KMS-11 (cell line): ENCODE data around the gene UBXN7.

Experiments
- H2AFZ ChIP-seq: fragments of 200-600 bp; sonication (generic); 2 replicates; pipeline ENCODE4 v1.6.1; 2016; ENCODE audit warnings: antibody characterized with exemption, mixed run types, low read depth
- H3K27ac ChIP-seq: fragments of 200-600 bp; sonication (generic); 2 replicates; pipeline ENCODE4 v1.6.1; 2016; ENCODE audit warnings: mild to moderate bottlenecking, mixed run types
- H3K27me3 ChIP-seq: fragments of 200-600 bp; sonication (generic); 2 replicates; pipeline ENCODE4 v1.6.1; 2017; ENCODE audit warnings: mild to moderate bottlenecking, low read depth, mixed run types, moderate library complexity; ENCODE audit not compliant: insufficient read depth
- H3K36me3 ChIP-seq: fragments of 200-600 bp; sonication (generic); 2 replicates; pipeline ENCODE4 v1.6.1; 2017; ENCODE audit warnings: mild to moderate bottlenecking, mixed run types; ENCODE audit not compliant: insufficient read depth
- H3K4me1 ChIP-seq: fragments of 200-600 bp; sonication (generic); 2 replicates; pipeline ENCODE4 v1.6.1; 2016; ENCODE audit warnings: mild to moderate bottlenecking, low read depth, mixed run types; ENCODE audit not compliant: poor library complexity, severe bottlenecking
- H3K4me2 ChIP-seq: fragments of 200-600 bp; sonication (generic); 2 replicates; pipeline ENCODE4 v1.7.0; 2016; ENCODE audit warnings: mild to moderate bottlenecking, mixed run types
- H3K4me3 ChIP-seq: fragments of 200-600 bp; sonication (generic); IDR thresholded peaks from 2 replicates; pipeline ENCODE4 v1.6.1; 2017; ENCODE audit warnings: low read depth, low read length, mixed read lengths; ENCODE audit not compliant: insufficient read depth
- H3K79me2 ChIP-seq: fragments of 200-600 bp; sonication (generic); 2 replicates; pipeline ENCODE4 v1.6.1; 2016; ENCODE audit warnings: low read depth, mixed run types; ENCODE audit not compliant: insufficient read depth
- H3K9ac ChIP-seq: fragments of 200-600 bp; sonication (generic); 2 replicates; pipeline ENCODE4 v1.6.1; 2016; ENCODE audit warnings: mild to moderate bottlenecking, mixed run types
- H4K20me1 ChIP-seq: fragments of 200-600 bp; sonication (generic); 2 replicates; pipeline ENCODE4 v1.6.1; 2016; ENCODE audit warnings: mild to moderate bottlenecking, mixed run types; ENCODE audit not compliant: insufficient read depth
- CTCF ChIP-seq: fragments of 200-600 bp; sonication (generic); conservative IDR thresholded peaks from 2 replicates; pipeline ENCODE4 v1.6.1; 2017; ENCODE audit warnings: low read depth, mild to moderate bottlenecking, antibody characterized with exemption, low read length, moderate library complexity, mixed read lengths

UBXN7 gene

GRCh38 chr3:196326936-196327335, 105.3 kb downstream of the UBXN7 start:
- no peak overlapping the region for H3K9ac ChIP-seq
- H3K36me3 ChIP-seq = no peaks in the 10 kb centered on the region
- no peaks in the 10 kb centered on the region for H3K4me1 ChIP-seq
- H3K4me3 ChIP-seq = no peak overlapping the region
- H3K4me2 ChIP-seq = no peak overlapping the region
- H2AFZ ChIP-seq = no peak overlapping the region
- TF ChIP-seq CTCF = no peak
- H4K20me1 ChIP-seq = no peaks in the 10 kb centered on the region
- no peaks in the 10 kb centered on the region for H3K27me3 ChIP-seq
- H3K27ac ChIP-seq = no peak overlapping the region
- no peaks in the 10 kb centered on the region for H3K79me2 ChIP-seq

- H3K27ac ChIP-seq = no peak overlapping the region
- no peaks in the 10 kb centered on the region for H3K36me3 ChIP-seq
- no peak overlapping the region for H3K4me3 ChIP-seq
- no peak overlapping the region for H2AFZ ChIP-seq
- no peak overlapping the region for H3K9ac ChIP-seq
- no peaks in the 10 kb centered on the region for H4K20me1 ChIP-seq
- H3K79me2 ChIP-seq = no peaks in the 10 kb centered on the region
- no peaks in the 10 kb centered on the region for H3K4me1 ChIP-seq
- no peaks in the 10 kb centered on the region for H3K27me3 ChIP-seq
- H3K4me2 ChIP-seq = no peak overlapping the region
- TF ChIP-seq CTCF = no peak
Measured at GRCh38 chr3:196323691-196324090, 108.5 kb downstream of the UBXN7 start.

- H3K9ac ChIP-seq = no peak overlapping the region
- H3K27ac ChIP-seq = no peak overlapping the region
- no peaks in the 10 kb centered on the region for H3K79me2 ChIP-seq
- H3K4me1 ChIP-seq = no peaks in the 10 kb centered on the region
- no peak overlapping the region for H3K4me3 ChIP-seq
- H2AFZ ChIP-seq = no peak overlapping the region
- H3K36me3 ChIP-seq = no peaks in the 10 kb centered on the region
- H3K27me3 ChIP-seq = no peaks in the 10 kb centered on the region
- no peak overlapping the region for H3K4me2 ChIP-seq
- H4K20me1 ChIP-seq = no peaks in the 10 kb centered on the region
- TF ChIP-seq CTCF = no peak
Measured at GRCh38 chr3:196323016-196323415, 109.2 kb downstream of the UBXN7 start.

- H3K27ac ChIP-seq = no peak overlapping the region
- H3K4me1 ChIP-seq = no peaks in the 10 kb centered on the region
- no peak overlapping the region for H2AFZ ChIP-seq
- H3K79me2 ChIP-seq = no peaks in the 10 kb centered on the region
- no peak for TF ChIP-seq CTCF
- no peak overlapping the region for H3K4me2 ChIP-seq
- no peak overlapping the region for H3K4me3 ChIP-seq
- H4K20me1 ChIP-seq = no peaks in the 10 kb centered on the region
- no peaks in the 10 kb centered on the region for H3K27me3 ChIP-seq
- H3K36me3 ChIP-seq = no peaks in the 10 kb centered on the region
- H3K9ac ChIP-seq = no peak overlapping the region
Measured at GRCh38 chr3:196321162-196321561, 111.1 kb downstream of the UBXN7 start.

GRCh38 chr3:196320137-196320536, 112.1 kb downstream of the UBXN7 start:
- no peak overlapping the region for H3K27ac ChIP-seq
- no peak overlapping the region for H3K9ac ChIP-seq
- no peaks in the 10 kb centered on the region for H4K20me1 ChIP-seq
- H3K4me3 ChIP-seq = no peak overlapping the region
- no peak overlapping the region for H2AFZ ChIP-seq
- no peaks in the 10 kb centered on the region for H3K36me3 ChIP-seq
- TF ChIP-seq CTCF = no peak
- H3K79me2 ChIP-seq = no peaks in the 10 kb centered on the region
- no peak overlapping the region for H3K4me2 ChIP-seq
- no peaks in the 10 kb centered on the region for H3K27me3 ChIP-seq
- H3K4me1 ChIP-seq = no peaks in the 10 kb centered on the region
